GM12801 (cell line): ENCODE data around the gene ITSN1.

ENCODE experiments used
- TF ChIP-seq, protein P1 (sequence below): IDR thresholded peaks from one replicate; pipeline ENCODE4 v1.5.1; 2011; ENCODE audit warnings: control low read depth; ENCODE audit not compliant: insufficient read length; ENCODE audit errors: extremely low read depth

The ITSN1 gene

DNA sequence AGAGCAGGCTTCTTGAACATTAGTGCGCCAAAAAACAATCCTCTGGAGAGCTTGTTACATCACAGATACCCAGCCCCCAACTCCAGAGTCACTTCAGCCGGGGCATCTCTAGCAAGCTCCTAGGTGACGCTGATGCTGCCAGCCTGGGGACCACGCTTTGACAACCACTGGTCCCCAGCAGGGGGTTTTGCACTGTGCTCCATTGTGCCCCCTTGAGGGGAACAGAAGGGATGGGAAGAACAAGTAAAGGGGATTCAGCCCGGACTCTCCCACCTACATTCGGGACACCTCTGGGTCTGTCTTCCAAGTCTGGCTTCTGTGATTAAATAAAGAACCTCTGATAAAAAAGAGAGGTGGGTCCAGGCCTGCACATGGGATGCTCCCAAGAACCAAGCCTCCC is 212.9 kb downstream of the ITSN1 start:
- TF ChIP-seq, protein P1, sequence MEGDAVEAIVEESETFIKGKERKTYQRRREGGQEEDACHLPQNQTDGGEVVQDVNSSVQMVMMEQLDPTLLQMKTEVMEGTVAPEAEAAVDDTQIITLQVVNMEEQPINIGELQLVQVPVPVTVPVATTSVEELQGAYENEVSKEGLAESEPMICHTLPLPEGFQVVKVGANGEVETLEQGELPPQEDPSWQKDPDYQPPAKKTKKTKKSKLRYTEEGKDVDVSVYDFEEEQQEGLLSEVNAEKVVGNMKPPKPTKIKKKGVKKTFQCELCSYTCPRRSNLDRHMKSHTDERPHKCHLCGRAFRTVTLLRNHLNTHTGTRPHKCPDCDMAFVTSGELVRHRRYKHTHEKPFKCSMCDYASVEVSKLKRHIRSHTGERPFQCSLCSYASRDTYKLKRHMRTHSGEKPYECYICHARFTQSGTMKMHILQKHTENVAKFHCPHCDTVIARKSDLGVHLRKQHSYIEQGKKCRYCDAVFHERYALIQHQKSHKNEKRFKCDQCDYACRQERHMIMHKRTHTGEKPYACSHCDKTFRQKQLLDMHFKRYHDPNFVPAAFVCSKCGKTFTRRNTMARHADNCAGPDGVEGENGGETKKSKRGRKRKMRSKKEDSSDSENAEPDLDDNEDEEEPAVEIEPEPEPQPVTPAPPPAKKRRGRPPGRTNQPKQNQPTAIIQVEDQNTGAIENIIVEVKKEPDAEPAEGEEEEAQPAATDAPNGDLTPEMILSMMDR: no peak

DNA sequence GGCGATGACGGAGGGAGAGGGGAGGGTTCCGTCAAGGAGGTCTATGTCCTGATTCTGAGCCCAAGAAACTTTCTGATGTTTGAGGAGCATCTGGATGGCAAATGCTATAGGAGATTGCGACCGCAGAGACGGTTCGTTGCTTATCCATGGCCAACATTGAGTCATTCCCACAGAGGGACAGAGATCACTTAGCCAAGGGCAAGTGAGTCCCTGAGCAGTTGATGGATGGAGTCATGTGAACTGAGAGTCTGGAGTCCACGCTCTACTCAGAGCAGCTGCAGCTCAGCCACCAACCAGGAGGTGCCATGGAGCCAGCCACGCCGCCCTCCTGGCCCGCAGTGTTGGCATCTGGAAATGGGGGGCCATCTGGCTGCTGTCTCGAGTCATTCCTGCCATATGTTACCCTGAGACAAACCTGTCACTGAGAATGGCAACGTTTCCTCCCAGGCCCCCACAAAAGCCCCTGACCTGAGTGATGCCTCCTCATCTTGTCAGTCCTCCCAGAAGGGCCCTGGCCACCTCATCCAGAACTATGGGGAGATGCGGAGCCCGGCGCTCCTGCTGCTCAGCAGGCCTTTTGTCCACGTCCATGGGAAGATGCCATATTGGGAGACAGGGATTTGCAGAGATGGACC is 214.7 kb downstream of the ITSN1 start:
- TF ChIP-seq, protein P1: no peak

DNA sequence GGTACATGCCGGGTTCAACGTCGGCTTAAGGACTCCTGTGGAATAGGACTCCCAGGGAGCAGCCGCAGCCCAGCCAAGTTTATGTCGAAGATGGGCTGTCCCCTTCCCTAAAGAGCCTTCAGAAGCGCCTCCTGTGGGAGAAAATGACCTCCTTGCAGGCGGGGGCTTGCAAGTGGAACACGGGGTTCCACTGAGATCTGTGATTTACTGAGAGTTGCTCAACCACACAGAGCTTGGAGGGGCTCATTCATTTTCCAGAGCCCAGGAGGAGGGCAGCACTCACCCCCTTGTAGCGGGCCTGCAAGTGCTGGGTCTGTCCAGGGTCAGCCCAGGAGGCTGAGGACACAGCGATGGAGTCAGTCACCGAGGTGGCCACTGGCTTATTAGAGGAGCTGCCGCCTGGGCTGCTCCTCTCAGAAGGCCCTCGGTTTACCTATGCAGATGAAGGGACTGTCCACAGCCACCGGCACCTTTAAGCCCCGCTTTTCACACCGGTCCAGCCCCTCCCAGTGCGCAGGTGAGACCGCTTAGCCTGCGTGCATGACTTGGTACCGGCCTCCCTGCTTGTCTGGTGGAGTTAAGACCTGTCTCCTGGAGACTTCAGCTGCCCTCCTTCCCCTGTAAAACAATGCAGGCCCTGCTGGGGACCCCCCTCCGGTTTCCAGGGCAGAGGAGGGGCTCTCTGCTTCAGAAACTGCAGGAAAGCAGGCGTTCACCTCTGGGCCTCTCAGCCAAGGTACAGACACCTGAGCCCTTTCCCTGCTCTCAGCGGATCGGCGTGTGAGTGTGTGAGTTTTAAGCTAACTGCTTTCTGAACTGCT is 215.8 kb downstream of the ITSN1 start:
- TF ChIP-seq, protein P1: no peak

DNA sequence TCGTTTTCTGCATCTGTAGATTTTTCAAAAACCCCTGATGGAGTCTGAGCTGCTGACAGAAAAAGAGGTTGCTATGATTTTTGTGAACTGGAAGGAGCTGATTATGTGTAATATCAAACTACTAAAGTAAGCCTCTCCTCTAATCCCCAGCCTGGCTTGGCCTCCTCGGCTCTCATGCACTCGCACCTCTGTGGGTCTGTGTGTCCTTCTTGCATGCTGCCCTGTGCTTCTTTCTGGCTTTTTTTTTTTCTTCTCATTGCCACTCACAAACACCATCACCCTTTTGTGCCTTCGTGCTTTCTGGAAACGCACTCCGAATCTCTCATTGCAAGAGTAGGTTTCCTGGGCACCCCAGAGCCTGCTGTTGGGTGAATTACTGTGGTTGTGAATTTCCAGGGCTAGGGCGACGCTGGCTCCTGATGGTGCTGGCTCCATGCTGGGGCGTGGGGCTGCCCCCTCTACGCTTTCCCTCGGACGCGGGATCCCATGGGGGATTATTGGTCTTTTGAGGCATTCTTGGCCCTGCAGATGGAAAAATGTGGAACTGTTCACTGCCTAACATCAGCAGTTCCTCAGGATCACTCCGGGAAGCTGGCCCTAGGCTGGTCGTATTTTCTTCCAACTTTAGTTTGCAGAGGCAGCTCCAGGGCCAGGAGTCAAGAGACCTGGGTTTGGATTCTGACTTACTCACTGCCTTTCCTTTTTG is 216.5 kb downstream of the ITSN1 start:
- TF ChIP-seq, protein P1: no peak

DNA sequence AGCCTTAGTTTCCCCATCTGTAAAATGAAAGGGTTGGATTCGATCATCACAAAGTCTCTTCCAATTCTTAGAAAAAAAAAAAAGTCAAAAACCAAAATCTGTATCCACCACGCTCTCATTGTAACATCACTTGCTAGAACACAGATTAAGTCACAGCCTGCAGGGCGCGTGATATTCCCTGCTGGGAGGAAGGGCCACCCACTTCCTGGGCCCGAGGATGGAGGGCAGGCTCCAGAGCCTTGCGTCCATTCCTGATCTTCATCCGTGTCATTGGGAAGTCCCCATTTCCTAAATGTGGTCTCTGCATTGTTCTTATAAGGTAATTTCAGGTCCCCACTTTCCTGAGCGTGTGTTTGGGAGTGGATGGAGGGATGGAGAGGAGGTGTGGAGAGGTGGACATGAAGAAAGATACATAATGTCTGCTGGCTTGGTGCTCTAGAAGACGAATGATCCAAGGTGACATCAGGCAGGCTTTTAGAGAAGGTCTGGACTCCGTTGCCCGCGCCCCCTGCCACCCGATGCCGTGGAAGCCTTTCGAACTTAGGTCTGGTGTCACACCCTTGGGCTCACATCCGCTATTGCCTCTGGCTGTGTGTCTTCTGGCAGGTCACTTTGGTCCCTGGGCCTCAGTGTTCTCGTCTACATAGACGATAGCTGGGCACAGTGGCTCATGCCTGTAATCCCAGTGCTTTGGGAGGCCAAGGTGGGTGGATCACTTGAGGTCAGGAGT is 217.2 kb downstream of the ITSN1 start:
- TF ChIP-seq, protein P1: no peak

DNA sequence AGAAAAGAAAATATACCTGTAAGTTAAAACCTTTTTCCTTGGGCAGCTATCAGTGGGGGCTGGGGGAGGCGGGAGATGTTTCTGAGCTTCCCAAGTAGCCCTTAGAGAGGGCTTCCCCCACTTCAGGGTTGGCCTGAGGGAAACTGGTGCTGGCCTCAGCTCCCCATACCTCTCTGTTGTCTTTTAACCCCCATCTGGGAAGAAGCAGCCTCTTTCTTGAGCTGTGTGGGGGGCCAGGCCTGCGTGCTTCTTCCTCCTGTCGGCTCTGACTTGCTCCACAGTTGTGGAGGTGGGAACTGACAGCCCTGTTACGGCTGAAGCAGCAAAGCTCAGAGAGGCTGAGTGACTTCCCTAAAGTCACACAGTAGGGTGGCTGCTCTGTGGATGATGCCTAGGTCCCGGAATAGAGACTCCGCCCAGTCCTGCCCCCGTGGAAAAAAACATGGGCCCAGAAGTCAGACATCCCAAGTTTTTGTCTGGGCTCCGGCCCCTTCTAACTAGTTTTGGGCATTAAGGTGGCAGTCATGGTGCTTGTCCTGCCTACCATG is 218.1 kb downstream of the ITSN1 start:
- TF ChIP-seq, protein P1: no peak
